Measurements from ENCODE around the gene MT1A.

MT1A gene

GRCh38 chr16:56600398-56600999, 38.0 kb upstream of the MT1A start:
- DNase-seq (ENCODE audit: low read depth): peak; percentile 51
- TF ChIP-seq, protein P1, sequence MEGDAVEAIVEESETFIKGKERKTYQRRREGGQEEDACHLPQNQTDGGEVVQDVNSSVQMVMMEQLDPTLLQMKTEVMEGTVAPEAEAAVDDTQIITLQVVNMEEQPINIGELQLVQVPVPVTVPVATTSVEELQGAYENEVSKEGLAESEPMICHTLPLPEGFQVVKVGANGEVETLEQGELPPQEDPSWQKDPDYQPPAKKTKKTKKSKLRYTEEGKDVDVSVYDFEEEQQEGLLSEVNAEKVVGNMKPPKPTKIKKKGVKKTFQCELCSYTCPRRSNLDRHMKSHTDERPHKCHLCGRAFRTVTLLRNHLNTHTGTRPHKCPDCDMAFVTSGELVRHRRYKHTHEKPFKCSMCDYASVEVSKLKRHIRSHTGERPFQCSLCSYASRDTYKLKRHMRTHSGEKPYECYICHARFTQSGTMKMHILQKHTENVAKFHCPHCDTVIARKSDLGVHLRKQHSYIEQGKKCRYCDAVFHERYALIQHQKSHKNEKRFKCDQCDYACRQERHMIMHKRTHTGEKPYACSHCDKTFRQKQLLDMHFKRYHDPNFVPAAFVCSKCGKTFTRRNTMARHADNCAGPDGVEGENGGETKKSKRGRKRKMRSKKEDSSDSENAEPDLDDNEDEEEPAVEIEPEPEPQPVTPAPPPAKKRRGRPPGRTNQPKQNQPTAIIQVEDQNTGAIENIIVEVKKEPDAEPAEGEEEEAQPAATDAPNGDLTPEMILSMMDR (IDR thresholded peaks at IDR 0.05; ENCODE audit: insufficient read depth, low read depth, low read length, missing control alignments): peak; percentile 61
- no peak overlapping the region for H3K4me3 ChIP-seq (ENCODE audit: low read depth, low read length)

DNA sequence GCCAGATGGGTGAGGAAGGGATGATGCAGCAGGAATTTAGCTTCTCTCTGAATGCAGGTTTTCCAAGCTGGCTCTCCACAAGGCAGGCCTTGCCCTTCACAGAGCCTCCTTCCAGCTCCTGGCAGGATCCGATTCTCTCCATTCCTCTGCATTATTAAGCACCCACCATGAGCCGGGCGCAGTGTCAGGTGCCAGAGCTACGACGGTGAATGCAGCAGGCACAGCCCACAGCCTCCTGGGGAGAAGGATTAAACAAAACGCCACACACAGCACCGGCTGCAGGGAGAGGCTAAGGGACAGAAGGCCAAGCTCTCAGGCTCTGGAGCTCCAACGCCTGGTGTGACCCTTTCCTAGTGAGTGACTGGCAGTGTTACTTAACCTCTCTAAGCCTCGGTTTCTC, 37.1 kb upstream of the MT1A start:
- no peak for DNase-seq (ENCODE audit: low read depth)
- TF ChIP-seq, protein P1 (IDR thresholded peaks at IDR 0.05; ENCODE audit: insufficient read depth, low read depth, low read length, missing control alignments): no peak
- H3K4me3 ChIP-seq (ENCODE audit: low read depth, low read length): no peak overlapping the region

DNA sequence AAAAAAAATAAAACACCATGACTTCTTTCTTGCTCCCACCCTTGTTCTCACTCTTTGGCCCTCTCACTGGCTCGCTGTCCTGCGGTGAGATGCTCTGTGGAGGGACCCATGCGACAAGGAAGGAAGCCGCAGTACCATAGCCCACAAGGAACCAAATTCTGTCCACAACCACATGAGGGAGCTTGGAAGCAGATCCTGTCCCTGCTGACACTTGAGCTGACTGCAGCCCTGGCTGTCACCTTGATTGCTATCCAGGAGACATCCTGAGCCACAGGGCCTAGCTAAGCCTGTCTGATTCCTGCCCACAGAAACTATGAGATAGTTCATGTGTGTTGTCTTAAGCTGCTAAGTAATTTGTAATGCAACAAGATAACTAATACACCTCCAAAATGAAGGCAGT, 34.9 kb upstream of the MT1A start:
- peak; percentile 25 for DNase-seq (ENCODE audit: low read depth)
- TF ChIP-seq, protein P1 (IDR thresholded peaks at IDR 0.05; ENCODE audit: insufficient read depth, low read depth, low read length, missing control alignments): peak; percentile 6
- H3K4me3 ChIP-seq (ENCODE audit: low read depth, low read length): no peak overlapping the region

- no peak overlapping the region for H3K4me3 ChIP-seq (ENCODE audit: low read depth, low read length)
- no peak for DNase-seq (ENCODE audit: low read depth)
- TF ChIP-seq, protein P1 (IDR thresholded peaks at IDR 0.05; ENCODE audit: insufficient read depth, low read depth, low read length, missing control alignments): no peak
These were observed 33.5 kb upstream of the MT1A start for GRCh38 chr16:56604966-56605365.

- H3K4me3 ChIP-seq (ENCODE audit: low read depth, low read length): no peak overlapping the region
- TF ChIP-seq, protein P1 (IDR thresholded peaks at IDR 0.05; ENCODE audit: insufficient read depth, low read depth, low read length, missing control alignments): no peak
- no peak for DNase-seq (ENCODE audit: low read depth)
These were observed 33.0 kb upstream of the MT1A start for GRCh38 chr16:56605475-56605874.

- TF ChIP-seq, protein P1 (IDR thresholded peaks at IDR 0.05; ENCODE audit: insufficient read depth, low read depth, low read length, missing control alignments): no peak
- no peak overlapping the region for H3K4me3 ChIP-seq (ENCODE audit: low read depth, low read length)
- DNase-seq (ENCODE audit: low read depth): no peak
These were observed 32.4 kb upstream of the MT1A start for GRCh38 chr16:56606071-56606475.

- no peak for DNase-seq (ENCODE audit: low read depth)
- no peak overlapping the region for H3K4me3 ChIP-seq (ENCODE audit: low read depth, low read length)
- TF ChIP-seq, protein P1 (IDR thresholded peaks at IDR 0.05; ENCODE audit: insufficient read depth, low read depth, low read length, missing control alignments): no peak
These were observed 31.9 kb upstream of the MT1A start for GRCh38 chr16:56606476-56607108.

Data from GM12865 (cell line).